ENCODE data around the gene LFNG. TPM values are rescaled to one million over a fixed set of nuclear protein-coding genes. Genes with fewer than 3 reads are reported as not detected.

The LFNG gene
- total and polyA plus RNA-seq, 2 donors (not counting 1 experiment from before 2014, with no cell fraction given): 73.3 to 208 TPM

DNA sequence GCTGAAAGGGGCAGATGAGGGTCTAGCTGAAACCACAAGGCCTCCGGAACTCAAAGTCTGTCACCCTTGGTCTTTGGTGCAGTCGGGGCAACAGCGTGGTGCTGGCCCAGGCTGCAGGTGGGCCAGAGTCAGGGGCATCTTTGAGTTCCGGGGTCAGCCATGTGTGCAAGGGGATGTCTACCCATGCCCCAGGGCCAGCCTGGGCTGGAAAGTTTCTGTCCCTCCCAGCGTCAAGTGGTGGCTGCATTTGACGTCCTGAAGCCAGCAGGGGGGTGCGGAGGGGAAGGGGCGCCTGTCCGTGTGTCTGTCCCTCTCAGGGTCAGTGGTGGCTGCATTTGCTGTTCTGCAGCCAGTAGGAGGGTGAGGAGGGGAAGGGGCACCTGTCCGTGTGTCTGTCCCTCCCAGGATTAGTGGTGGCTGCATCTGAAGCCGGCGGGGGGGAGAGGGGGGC, 35.1 kb downstream of the LFNG start:
- peak overlapping the region; percentile 89 for H3K27ac Mint-ChIP-seq
- H3K4me3 Mint-ChIP-seq: peak overlapping the region; percentile 90
- ChIA-PET POLR2A (interaction anchor here (0.6 kb wide), 1 partner anchor 13 kb away, joined by 12 read pairs; no protein-coding TSS in a partner anchor), CTCF (interaction anchor here (1.1 to 1.5 kb wide), 4 partner anchors 13 to 71 kb away, joined by 3 to 4 read pairs (median 3); no protein-coding TSS in a partner anchor)
- Histone ChIP-seq H3K79me2 (ENCODE audit: control insufficient read depth, insufficient read depth, low read length) (peaks cover 42% of the 10 kb centered on the region), H3K27me3 (replicated peaks in 1 of 4; ENCODE audit: control extremely low read depth in 1 of 4, control insufficient read depth in 3 of 4, insufficient read depth in 4 of 4, low read length in 3 of 4) (no peaks in the 10 kb centered on the region), H4K20me1 (ENCODE audit: control insufficient read depth, insufficient read depth, low read length, poor library complexity, severe bottlenecking) (peaks cover 16% of the 10 kb centered on the region), H3K4me3 (ENCODE audit: control extremely low read depth in 1 of 5, extremely low read depth in 1 of 5, insufficient read depth in 1 of 5, low read depth in 2 of 5, low read length in 4 of 5) (peak overlapping the region; percentile 13 to 87 (median 81)), H3K4me1 (ENCODE audit: control insufficient read depth in 2 of 2, insufficient read depth in 2 of 2, low read length in 2 of 2) (peaks cover 23 to 31% of the 10 kb centered on the region in 2 donors), H3K9me3 (ENCODE audit: control extremely low read depth in 1 of 3, control insufficient read depth in 2 of 3, insufficient read depth in 1 of 3, low read length in 2 of 3) (peaks cover 0 to 3% (median 0%) of the 10 kb centered on the region in 3 donors), H3K9ac (ENCODE audit: low read length) (peak overlapping the region; percentile 99), H3K4me2 (replicated peaks; ENCODE audit: low read depth, low read length, poor library complexity, severe bottlenecking) (peak overlapping the region; percentile 98), H3K27ac (ENCODE audit: low read length in 2 of 2) (peak overlapping the region in 1 of 2 donors; percentile 100), H3K36me3 (replicated peaks in 1 of 2; ENCODE audit: control extremely low read depth in 1 of 2, control insufficient read depth in 1 of 2, extremely low read depth in 1 of 2, insufficient read depth in 2 of 2, low read length in 1 of 2) (peaks cover 1 to 2% of the 10 kb centered on the region in 2 experiments), H2AFZ (ENCODE audit: insufficient read depth, low read depth, low read length, poor library complexity, severe bottlenecking) (peak overlapping the region; percentile 99)
- intact Hi-C loops (cut with micrococcal nuclease): loop anchor here (1.0 to 5.0 kb wide), 7 partner anchors 25 to 155 kb away; partner anchors contain the start of genes GRIFIN, LFNG and TTYH3
- under 1% methylated on average over 12 of the region's 12 CpGs for WGBS (ENCODE audit: insufficient coverage)
- H3K9me3 Mint-ChIP-seq (ENCODE audit: insufficient read depth): no peaks in the 10 kb centered on the region
- H3K4me1 Mint-ChIP-seq: peaks cover 35% of the 10 kb centered on the region
- DNase-seq (no peak), ATAC-seq (ENCODE audit: low read depth) (no peak)
- H3K27me3 Mint-ChIP-seq: no peaks in the 10 kb centered on the region
- TF ChIP-seq EZH2 (IDR thresholded peaks at IDR 0.05; ENCODE audit: borderline replicate concordance, insufficient read depth, low read depth, low read length, poor library complexity, severe bottlenecking): no peak
- TF ChIP-seq, protein P1, sequence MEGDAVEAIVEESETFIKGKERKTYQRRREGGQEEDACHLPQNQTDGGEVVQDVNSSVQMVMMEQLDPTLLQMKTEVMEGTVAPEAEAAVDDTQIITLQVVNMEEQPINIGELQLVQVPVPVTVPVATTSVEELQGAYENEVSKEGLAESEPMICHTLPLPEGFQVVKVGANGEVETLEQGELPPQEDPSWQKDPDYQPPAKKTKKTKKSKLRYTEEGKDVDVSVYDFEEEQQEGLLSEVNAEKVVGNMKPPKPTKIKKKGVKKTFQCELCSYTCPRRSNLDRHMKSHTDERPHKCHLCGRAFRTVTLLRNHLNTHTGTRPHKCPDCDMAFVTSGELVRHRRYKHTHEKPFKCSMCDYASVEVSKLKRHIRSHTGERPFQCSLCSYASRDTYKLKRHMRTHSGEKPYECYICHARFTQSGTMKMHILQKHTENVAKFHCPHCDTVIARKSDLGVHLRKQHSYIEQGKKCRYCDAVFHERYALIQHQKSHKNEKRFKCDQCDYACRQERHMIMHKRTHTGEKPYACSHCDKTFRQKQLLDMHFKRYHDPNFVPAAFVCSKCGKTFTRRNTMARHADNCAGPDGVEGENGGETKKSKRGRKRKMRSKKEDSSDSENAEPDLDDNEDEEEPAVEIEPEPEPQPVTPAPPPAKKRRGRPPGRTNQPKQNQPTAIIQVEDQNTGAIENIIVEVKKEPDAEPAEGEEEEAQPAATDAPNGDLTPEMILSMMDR (IDR thresholded peaks at IDR 0.05): no peak

Data from B cell (primary cell).